ENCODE data around the gene CEP41.

The CEP41 gene

DNA sequence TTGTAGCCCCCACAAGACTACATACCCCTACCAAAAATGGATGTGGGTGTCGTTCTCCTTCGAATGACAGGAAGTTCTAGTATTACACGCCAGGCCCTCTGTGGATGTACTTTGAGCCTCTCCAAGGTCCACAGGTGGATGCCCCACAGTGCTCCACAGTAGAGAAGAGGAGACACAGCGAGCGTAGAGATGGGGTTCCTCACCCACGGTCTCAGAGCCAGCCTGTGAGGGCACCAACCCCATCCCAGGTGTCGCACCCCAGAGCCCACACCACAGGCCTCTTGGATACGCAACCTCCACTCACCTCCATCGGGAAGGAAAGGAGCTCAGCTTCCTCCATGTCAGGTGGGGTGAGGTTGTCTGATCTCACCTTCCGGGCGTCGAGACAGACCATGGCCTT, 93.9 kb downstream of the CEP41 start:
- no peak for DNase-seq

DNA sequence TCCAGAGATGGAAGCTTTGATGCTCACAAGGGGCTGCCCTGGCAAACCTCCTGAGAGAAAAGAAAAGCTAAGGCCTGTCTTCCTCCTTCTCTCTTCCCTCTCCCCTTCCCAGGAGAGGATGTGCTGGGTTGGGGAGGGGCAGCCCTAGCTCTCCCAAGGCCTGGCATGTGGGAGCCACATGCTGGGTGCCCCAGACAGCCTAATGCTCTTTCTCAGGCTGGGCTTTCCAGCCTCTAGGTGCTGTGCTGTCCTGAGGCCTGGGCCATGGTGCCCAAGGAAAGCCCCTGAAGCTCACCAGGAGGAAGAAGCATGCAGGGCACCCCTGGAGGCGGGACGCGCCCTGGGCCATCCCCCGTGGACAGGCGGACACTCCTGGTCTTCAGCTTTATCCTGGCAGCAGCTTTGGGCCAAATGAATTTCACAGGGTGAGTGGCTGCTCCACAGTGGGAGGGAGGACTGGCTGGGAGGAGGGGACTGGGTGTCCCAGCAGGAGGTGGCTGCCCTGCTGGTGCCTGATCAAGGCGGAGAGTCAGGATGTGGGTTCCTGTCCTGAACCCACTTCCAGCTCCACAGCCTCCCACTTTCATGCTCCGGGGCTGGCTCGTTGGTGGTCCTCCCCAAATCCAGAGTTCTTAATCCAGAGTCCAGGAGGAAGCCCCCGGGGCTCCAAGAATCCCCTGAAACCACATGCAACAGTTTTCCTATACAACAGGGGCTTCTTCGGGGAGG, 94.5 kb downstream of the CEP41 start:
- DNase-seq: no peak

DNA sequence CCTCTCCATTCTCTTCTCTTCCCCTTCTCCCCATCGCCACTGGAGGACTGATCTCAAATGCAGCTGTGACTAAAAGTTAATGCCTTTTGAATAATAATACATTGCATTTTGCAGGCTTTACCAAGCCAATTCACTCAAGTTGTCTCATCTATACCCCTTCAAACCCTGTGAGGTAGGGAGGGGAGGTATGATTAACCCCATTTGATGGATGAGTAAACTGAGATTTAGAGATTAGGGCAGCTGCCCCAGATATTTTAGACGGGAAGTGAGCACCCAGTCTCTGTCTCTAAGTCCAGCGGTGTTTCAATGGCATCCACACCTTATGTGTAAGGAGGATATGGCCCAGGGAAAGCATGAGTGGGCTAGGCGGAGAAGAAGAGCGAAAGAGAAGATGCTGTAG, 95.1 kb downstream of the CEP41 start:
- DNase-seq: no peak

DNA sequence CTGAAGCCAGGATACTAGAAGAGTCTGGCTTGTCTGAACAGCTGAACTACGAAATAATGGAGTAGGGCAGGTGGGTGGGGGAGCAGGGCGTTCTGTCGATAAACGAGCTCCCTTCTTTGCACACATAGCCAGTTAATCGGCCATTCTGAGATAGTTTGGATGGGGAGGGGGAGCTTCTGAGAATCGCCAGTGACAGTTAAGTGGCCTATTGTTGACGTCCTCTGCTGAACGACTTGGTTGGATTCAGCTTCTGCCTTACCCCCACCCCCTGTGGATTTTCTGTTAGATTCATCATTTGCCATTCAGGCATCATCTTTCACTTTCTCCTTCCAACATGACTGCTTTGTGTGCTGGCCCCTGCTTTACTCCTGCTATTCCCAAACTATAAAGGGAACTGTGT, 95.7 kb downstream of the CEP41 start:
- DNase-seq: no peak

GRCh38 chr7:130344271-130344866, 96.4 kb downstream of the CEP41 start, which contains the start of gene CPA5:
CPA5 (plus strand) TSS chr7:130344816; CDS start chr7:130346486, 1,670 bp downstream.
- DNase-seq: no peak

Data from NCI-H1694 treated with DMSO at 0.1 percent for 48 hours (cell line).